Panc1 (cell line): ENCODE measurements around the gene GIMAP6. TPM values are rescaled to one million over a fixed set of nuclear protein-coding genes. Genes with fewer than 3 reads are reported as not detected.

Experiments
- ATAC-seq: fragments of 200-7000 bp; cut with Tn5 transposase; 2 replicates; pipeline ENCODE4 v1.9.1; 2020; ENCODE audit warnings: mild to moderate bottlenecking, moderate library complexity
- BruUV-seq: library from RNA; stranded (reverse); fragments of 400-500 nt; replicated peaks from 2 replicates; lab custom pipeline; 2021; lab: Mats Ljungman, UMichigan
- CTCF ChIA-PET: fragments of 300-600 bp; sonication (Branson Sonifier 250); formaldehyde crosslinking; loops from one replicate; lab custom pipeline; 2022; ENCODE audit warnings: antibody characterized with exemption; lab: Charles Lee
- POLR2A ChIA-PET: fragments of 300-600 bp; sonication (Branson Sonifier 250); formaldehyde crosslinking; loops from one replicate; lab custom pipeline; 2022; ENCODE audit warnings: antibody characterized with exemption; lab: Charles Lee
- DNase-seq: peaks from one replicate; pipeline ENCODE4 v3.0.0-alpha.2; 2010; ENCODE audit warnings: low read depth, low spot score
- H3K27ac ChIP-seq: 2 replicates; pipeline ENCODE4 v1.5.1; 2011; ENCODE audit warnings: mild to moderate bottlenecking, low read length, inconsistent platforms
- H3K27me3 ChIP-seq: fragments of 200-500 bp; sonication (Bioruptor generic); 2 replicates; pipeline ENCODE4 v1.6.0; 2014; ENCODE audit warnings: low read length, inconsistent platforms; ENCODE audit not compliant: control insufficient read depth, insufficient read depth
- H3K36me3 ChIP-seq: fragments of 200-500 bp; sonication (Bioruptor generic); 2 replicates; pipeline ENCODE4 v1.5.1; 2014; ENCODE audit warnings: inconsistent platforms, mild to moderate bottlenecking, low read length, moderate library complexity; ENCODE audit not compliant: control insufficient read depth, insufficient read depth
- H3K4me1 ChIP-seq: 2 replicates; pipeline ENCODE4 v1.5.1; 2011; ENCODE audit warnings: inconsistent platforms, mild to moderate bottlenecking, low read length, moderate library complexity; ENCODE audit not compliant: control insufficient read depth, insufficient read depth
- H3K4me3 ChIP-seq, 2 experiments: 2 replicates each; pipeline ENCODE4 v1.5.1; 2011 to 2012; ENCODE audit warnings: low read depth in 2 of 2, low read length in 2 of 2, mild to moderate bottlenecking in 2 of 2, inconsistent platforms in 1 of 2, moderate library complexity in 1 of 2
- H3K9me3 ChIP-seq: fragments of 200-500 bp; sonication (Bioruptor generic); 2 replicates; pipeline ENCODE4 v1.5.1; 2014; ENCODE audit warnings: low read depth, mild to moderate bottlenecking, inconsistent platforms, low read length, moderate library complexity; ENCODE audit not compliant: control insufficient read depth, insufficient read depth
- CTCF ChIP-seq: fragments of 450-650 bp; IDR thresholded peaks from 2 replicates; pipeline ENCODE4 v1.5.1; 2017; ENCODE audit warnings: mild to moderate bottlenecking
- POLR2AphosphoS5 ChIP-seq: IDR thresholded peaks from 2 replicates; pipeline ENCODE4 v1.6.1; 2012; ENCODE audit warnings: mild to moderate bottlenecking, low read depth, low read length, moderate library complexity
- REST ChIP-seq, 2 experiments: IDR thresholded peaks; 2 replicates each; pipeline ENCODE4 v1.6.1; 2011 to 2012; ENCODE audit warnings: low read depth in 2 of 2, control low read depth in 1 of 2, low read length in 1 of 2, mild to moderate bottlenecking in 1 of 2, moderate library complexity in 1 of 2; ENCODE audit not compliant: insufficient read depth in 1 of 2
- SIN3A ChIP-seq: IDR thresholded peaks from 2 replicates; pipeline ENCODE4 v1.6.1; 2012; ENCODE audit warnings: low read depth, mild to moderate bottlenecking, low read length, moderate library complexity, borderline replicate concordance; ENCODE audit not compliant: insufficient read depth
- TCF7L2 ChIP-seq: IDR thresholded peaks from 2 replicates; pipeline ENCODE4 v1.6.1; 2011; ENCODE audit warnings: mild to moderate bottlenecking, low read depth, low read length, inconsistent platforms
- in situ Hi-C: cut with HindIII; loops from 2 replicates; pipeline ENCODE4 v1.10.0; 2016; ENCODE audit warnings: low sequenced_read_pairs, low pct_unique_long_range_greater_than_20kb
- intact Hi-C: fragments of 100-400 bp; cut with micrococcal nuclease; formaldehyde crosslinking; loops from one replicate; pipeline ENCODE4 v1.10.0; 2022; ENCODE audit not compliant: unreplicated experiment
- total RNA-seq: library from RNA; stranded (reverse); gene quantifications from one replicate; pipeline ENCODE4 v1.2.1, GENCODE V29; 2021; ENCODE audit not compliant: unreplicated experiment

The GIMAP6 gene
- total RNA-seq, 1 experiment from 2014 or later, result 0.23 TPM

DNA sequence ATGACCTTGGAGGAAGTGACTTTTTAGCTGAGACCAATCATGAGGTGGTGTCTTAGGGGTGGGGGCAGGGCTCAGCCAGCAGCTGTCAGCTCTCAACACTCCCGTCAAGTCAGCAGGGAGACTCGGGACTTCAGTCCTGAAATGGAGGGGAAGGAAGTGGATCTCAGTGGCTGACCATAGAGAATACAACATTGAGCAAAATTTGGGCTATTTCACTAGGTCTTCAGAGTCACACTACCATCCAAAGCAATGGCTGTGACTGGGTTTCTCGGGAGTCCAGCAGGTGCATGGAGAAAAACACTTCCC, 16.8 kb upstream of the GIMAP6 start:
- intact Hi-C loops (no loop called here), in situ Hi-C loops (no loop called here)
- ChIA-PET CTCF (no interaction called here), POLR2A (no interaction called here)
- H3K27me3 ChIP-seq, result no peaks in the 10 kb centered on the region
- ATAC-seq, result no peak
- BruUV-seq, result no TSS peak
- no peaks in the 10 kb centered on the region for H3K9me3 ChIP-seq
- H3K4me3 ChIP-seq, result no peak overlapping the region
- DNase-seq, result no peak
- TF ChIP-seq REST (IDR thresholded peaks at IDR 0.05; ENCODE audit: insufficient read depth in 1 of 2, low read depth in 2 of 2, low read length in 1 of 2), result no peak
- TF ChIP-seq TCF7L2, result no peak
- TF ChIP-seq SIN3A, result no peak
- no peak for TF ChIP-seq POLR2AphosphoS5
- no peak for TF ChIP-seq CTCF
- H3K36me3 ChIP-seq, result no peaks in the 10 kb centered on the region
- H3K4me1 ChIP-seq, result no peaks in the 10 kb centered on the region
- H3K27ac ChIP-seq, result no peak overlapping the region

GRCh38 chr7:150648353-150649079, 16.3 kb upstream of the GIMAP6 start:
- no peaks in the 10 kb centered on the region for H3K27me3 ChIP-seq
- H3K9me3 ChIP-seq, result no peaks in the 10 kb centered on the region
- H3K36me3 ChIP-seq, result no peaks in the 10 kb centered on the region
- DNase-seq (no peak), ATAC-seq (no peak)
- in situ Hi-C loops, result no loop called here
- ChIA-PET POLR2A (no interaction called here), CTCF (no interaction called here)
- intact Hi-C loops, result no loop called here
- no peak overlapping the region for H3K4me3 ChIP-seq
- no TSS peak for BruUV-seq
- H3K4me1 ChIP-seq, result no peaks in the 10 kb centered on the region
- no peak overlapping the region for H3K27ac ChIP-seq
- TF ChIP-seq POLR2AphosphoS5, result no peak
- TF ChIP-seq REST (IDR thresholded peaks at IDR 0.05; ENCODE audit: insufficient read depth in 1 of 2, low read depth in 2 of 2, low read length in 1 of 2), result no peak
- TF ChIP-seq CTCF, result no peak
- no peak for TF ChIP-seq SIN3A
- no peak for TF ChIP-seq TCF7L2
